Measurements from ENCODE around the gene WDR45B.
"Not testable (repeated sequence)": the region's sequence is repeated elsewhere in the genome, so short reads cannot be mapped to it uniquely, and the experiment has no call there.

Gene WDR45B

GRCh38 chr17:82657926-82658325, 9.7 kb upstream of the WDR45B start:
- no peak for DNase-seq (ENCODE audit: low read depth in 3 of 3)

- no peak for DNase-seq (ENCODE audit: low read depth in 3 of 3)
Measured at GRCh38 chr17:82656266-82656665, 8.0 kb upstream of the WDR45B start.

- DNase-seq (ENCODE audit: low read depth in 3 of 3) = no peak
Measured at GRCh38 chr17:82655523-82655922, 7.3 kb upstream of the WDR45B start.

GRCh38 chr17:82655038-82655479, 6.8 kb upstream of the WDR45B start:
- DNase-seq (ENCODE audit: low read depth in 3 of 3) = no peak

GRCh38 chr17:82654611-82655010, 6.4 kb upstream of the WDR45B start:
- not testable (repeated sequence) for DNase-seq (ENCODE audit: low read depth in 3 of 3)

- no peak for DNase-seq (ENCODE audit: low read depth in 3 of 3)
Measured at GRCh38 chr17:82653651-82654528, 5.6 kb upstream of the WDR45B start.

- no peak for DNase-seq (ENCODE audit: low read depth in 3 of 3)
Measured at GRCh38 chr17:82650723-82651122, 2.5 kb upstream of the WDR45B start.

- no peak for DNase-seq (ENCODE audit: low read depth in 3 of 3)
Measured at GRCh38 chr17:82649501-82650261, 1.4 kb upstream of the WDR45B start.

- DNase-seq (ENCODE audit: low read depth in 3 of 3) = peak in 1 of 3 donors; percentile 8
Measured at GRCh38 chr17:82648742-82649331, 593 bp upstream of the WDR45B start.

- peak; percentile 17 to 27 (median 18) for DNase-seq (ENCODE audit: low read depth in 3 of 3)
Measured at GRCh38 chr17:82647593-82648164, 565 bp downstream of the WDR45B start.

GRCh38 chr17:82645516-82645915, 2.7 kb downstream of the WDR45B start:
- DNase-seq (ENCODE audit: low read depth in 3 of 3) = no peak

- DNase-seq (ENCODE audit: low read depth in 3 of 3) = no peak
Measured at GRCh38 chr17:82644148-82644547, 4.1 kb downstream of the WDR45B start.

- DNase-seq (ENCODE audit: low read depth in 3 of 3) = no peak
Measured at GRCh38 chr17:82642022-82642421, 6.2 kb downstream of the WDR45B start.

- DNase-seq (ENCODE audit: low read depth in 3 of 3) = no peak
Measured at GRCh38 chr17:82640036-82640435, 8.2 kb downstream of the WDR45B start.

- DNase-seq (ENCODE audit: low read depth in 3 of 3) = no peak
Measured at GRCh38 chr17:82639628-82640027, 8.6 kb downstream of the WDR45B start.

- no peak for DNase-seq (ENCODE audit: low read depth in 3 of 3)
Measured at GRCh38 chr17:82638183-82638773, 10.0 kb downstream of the WDR45B start.

- no peak for DNase-seq (ENCODE audit: low read depth in 3 of 3)
Measured at GRCh38 chr17:82636626-82637598, 11.3 kb downstream of the WDR45B start.

- DNase-seq (ENCODE audit: low read depth in 3 of 3) = no peak
Measured at GRCh38 chr17:82633343-82633742, 14.9 kb downstream of the WDR45B start.

- no peak for DNase-seq (ENCODE audit: low read depth in 3 of 3)
Measured at GRCh38 chr17:82632451-82632850, 15.8 kb downstream of the WDR45B start.

- DNase-seq (ENCODE audit: low read depth in 3 of 3) = no peak
Measured at GRCh38 chr17:82631544-82631943, 16.7 kb downstream of the WDR45B start.
